Peyer's patch (tissue), 4 donors: ENCODE measurements around the gene BCHE. TPM values are rescaled to one million over a fixed set of nuclear protein-coding genes. Genes with fewer than 3 reads are reported as not detected.
A peak's percentile ranks its signal among the peaks of the same experiment; 100 is the strongest.

ENCODE experiments used
- DNase-seq, 3 donors: peaks; one replicate each; pipeline ENCODE4 v3.0.0-alpha.2; 2017 to 2019
- H3K27ac ChIP-seq, 4 donors: fragments of 200-600 bp; sonication (generic); one replicate each; pipeline ENCODE4 v1.5.1; 2016 to 2019
- H3K27me3 ChIP-seq, 2 donors: fragments of 200-600 bp; sonication (generic); one replicate each; pipeline ENCODE4 v1.5.1; 2019
- H3K36me3 ChIP-seq, 3 donors: fragments of 200-600 bp; sonication (generic); one replicate each; pipeline ENCODE4 v1.5.1; 2016 to 2019
- H3K4me1 ChIP-seq, 4 donors: fragments of 200-600 bp; sonication (generic); one replicate each; pipeline ENCODE4 v1.5.1; 2016 to 2019
- H3K4me3 ChIP-seq, 4 donors: fragments of 200-600 bp; sonication (generic); 1 replicate in 3 of 4; 2 replicates in 1 of 4; pipeline ENCODE4 v1.5.1; 2016 to 2019; ENCODE audit warnings: mild to moderate bottlenecking in 1 of 4
- H3K9me3 ChIP-seq, 4 donors: fragments of 200-600 bp; sonication (generic); one replicate each; pipeline ENCODE4 v1.5.1; 2016 to 2019; ENCODE audit warnings: mild to moderate bottlenecking in 1 of 4
- CTCF ChIP-seq, 6 experiments: fragments of 450-650 bp in 4 of 6; fragments of 200-600 bp in 2 of 6; sonication (generic) in 1 of 6; IDR thresholded peaks; one replicate each; pipeline ENCODE4 v1.5.1; 2017 to 2019; ENCODE audit warnings: antibody characterized with exemption in 6 of 6, mild to moderate bottlenecking in 3 of 6, moderate library complexity in 1 of 6
- POLR2A ChIP-seq, 2 donors: fragments of 450-650 bp; IDR thresholded peaks; one replicate each; pipeline ENCODE4 v1.5.1; 2017; ENCODE audit warnings: antibody characterized with exemption in 2 of 2, mild to moderate bottlenecking in 2 of 2, moderate library complexity in 2 of 2
- total RNA-seq, 4 donors: library from RNA; depleted of rRNA; stranded (reverse); fragments of >200 nt; gene quantifications; one replicate each; pipeline ENCODE4 v1.1.0, GENCODE V29; 2016

Gene BCHE
- total RNA-seq, result 1 to 10 TPM in 3 of 4 donors, under 1 TPM in 1; 0.67 to 5.0 (median 3.4) TPM

GRCh38 chr3:165837058-165837525, at the start of gene BCHE:
Gene BCHE (minus strand): TSS chr3:165837423. CDS start chr3:165831033, 6,390 bp downstream.
- Histone ChIP-seq H3K4me3 (peak within 1 kb of the TSS in 2 of 4 donors; percentile 10 to 31), H3K27me3 (no peaks in the 10 kb centered on the region), H3K9me3 (no peaks in the 10 kb centered on the region), H3K36me3 (no peaks in the 10 kb centered on the region), H3K27ac (no peak within 1 kb of the TSS), H3K4me1 (no peaks in the 10 kb centered on the region)
- no peak for DNase-seq
- TF ChIP-seq POLR2A (IDR thresholded peaks at IDR 0.05) (no peak), CTCF (IDR thresholded peaks at IDR 0.05) (no peak)

GRCh38 chr3:165885558-165886270, 48.5 kb upstream of the BCHE start:
- H3K4me3 ChIP-seq, result no peak overlapping the region
- no peak for DNase-seq
- no peaks in the 10 kb centered on the region for H3K36me3 ChIP-seq
- no peaks in the 10 kb centered on the region for H3K27me3 ChIP-seq
- no peaks in the 10 kb centered on the region for H3K9me3 ChIP-seq
- no peak overlapping the region for H3K27ac ChIP-seq
- TF ChIP-seq POLR2A (IDR thresholded peaks at IDR 0.05) (no peak), CTCF (IDR thresholded peaks at IDR 0.05) (no peak)
- H3K4me1 ChIP-seq, result no peaks in the 10 kb centered on the region

GRCh38 chr3:165884518-165884917, 47.3 kb upstream of the BCHE start:
- no peak for DNase-seq
- Histone ChIP-seq H3K4me3 (no peak overlapping the region), H3K27me3 (no peaks in the 10 kb centered on the region), H3K4me1 (no peaks in the 10 kb centered on the region), H3K36me3 (no peaks in the 10 kb centered on the region), H3K9me3 (no peaks in the 10 kb centered on the region), H3K27ac (no peak overlapping the region)
- TF ChIP-seq CTCF (IDR thresholded peaks at IDR 0.05), result no peak
- no peak for TF ChIP-seq POLR2A (IDR thresholded peaks at IDR 0.05)

GRCh38 chr3:165883863-165884478, 46.7 kb upstream of the BCHE start:
- Histone ChIP-seq H3K27ac (no peak overlapping the region), H3K9me3 (no peaks in the 10 kb centered on the region), H3K36me3 (no peaks in the 10 kb centered on the region), H3K4me1 (no peaks in the 10 kb centered on the region), H3K4me3 (no peak overlapping the region), H3K27me3 (no peaks in the 10 kb centered on the region)
- DNase-seq, result no peak
- TF ChIP-seq CTCF (IDR thresholded peaks at IDR 0.05) (no peak), POLR2A (IDR thresholded peaks at IDR 0.05) (no peak)

GRCh38 chr3:165883117-165883516, 45.9 kb upstream of the BCHE start:
- Histone ChIP-seq H3K4me3 (no peak overlapping the region), H3K4me1 (no peaks in the 10 kb centered on the region), H3K27ac (no peak overlapping the region), H3K9me3 (no peaks in the 10 kb centered on the region), H3K27me3 (no peaks in the 10 kb centered on the region), H3K36me3 (no peaks in the 10 kb centered on the region)
- TF ChIP-seq POLR2A (IDR thresholded peaks at IDR 0.05) (no peak), CTCF (IDR thresholded peaks at IDR 0.05) (no peak)
- DNase-seq, result no peak
